ENCODE data around the gene SFMBT1.

Gene SFMBT1, protein sequence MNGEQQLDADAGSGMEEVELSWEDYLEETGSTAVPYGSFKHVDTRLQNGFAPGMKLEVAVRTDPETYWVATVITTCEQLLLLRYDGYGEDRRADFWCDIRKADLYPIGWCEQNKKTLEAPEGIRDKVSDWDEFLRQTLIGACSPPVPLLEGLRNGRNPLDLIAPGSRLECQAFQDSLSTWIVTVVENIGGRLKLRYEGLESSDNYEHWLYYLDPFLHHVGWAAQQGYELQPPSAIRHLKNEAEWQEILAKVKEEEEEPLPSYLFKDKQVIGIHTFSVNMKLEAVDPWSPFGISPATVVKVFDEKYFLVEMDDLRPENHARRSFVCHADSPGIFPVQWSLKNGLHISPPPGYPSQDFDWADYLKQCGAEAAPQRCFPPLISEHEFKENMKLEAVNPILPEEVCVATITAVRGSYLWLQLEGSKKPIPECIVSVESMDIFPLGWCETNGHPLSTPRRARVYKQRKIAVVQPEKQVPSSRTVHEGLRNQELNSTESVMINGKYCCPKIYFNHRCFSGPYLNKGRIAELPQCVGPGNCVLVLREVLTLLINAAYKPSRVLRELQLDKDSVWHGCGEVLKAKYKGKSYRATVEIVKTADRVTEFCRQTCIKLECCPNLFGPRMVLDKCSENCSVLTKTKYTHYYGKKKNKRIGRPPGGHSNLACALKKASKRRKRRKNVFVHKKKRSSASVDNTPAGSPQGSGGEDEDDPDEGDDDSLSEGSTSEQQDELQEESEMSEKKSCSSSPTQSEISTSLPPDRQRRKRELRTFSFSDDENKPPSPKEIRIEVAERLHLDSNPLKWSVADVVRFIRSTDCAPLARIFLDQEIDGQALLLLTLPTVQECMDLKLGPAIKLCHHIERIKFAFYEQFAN

DNA sequence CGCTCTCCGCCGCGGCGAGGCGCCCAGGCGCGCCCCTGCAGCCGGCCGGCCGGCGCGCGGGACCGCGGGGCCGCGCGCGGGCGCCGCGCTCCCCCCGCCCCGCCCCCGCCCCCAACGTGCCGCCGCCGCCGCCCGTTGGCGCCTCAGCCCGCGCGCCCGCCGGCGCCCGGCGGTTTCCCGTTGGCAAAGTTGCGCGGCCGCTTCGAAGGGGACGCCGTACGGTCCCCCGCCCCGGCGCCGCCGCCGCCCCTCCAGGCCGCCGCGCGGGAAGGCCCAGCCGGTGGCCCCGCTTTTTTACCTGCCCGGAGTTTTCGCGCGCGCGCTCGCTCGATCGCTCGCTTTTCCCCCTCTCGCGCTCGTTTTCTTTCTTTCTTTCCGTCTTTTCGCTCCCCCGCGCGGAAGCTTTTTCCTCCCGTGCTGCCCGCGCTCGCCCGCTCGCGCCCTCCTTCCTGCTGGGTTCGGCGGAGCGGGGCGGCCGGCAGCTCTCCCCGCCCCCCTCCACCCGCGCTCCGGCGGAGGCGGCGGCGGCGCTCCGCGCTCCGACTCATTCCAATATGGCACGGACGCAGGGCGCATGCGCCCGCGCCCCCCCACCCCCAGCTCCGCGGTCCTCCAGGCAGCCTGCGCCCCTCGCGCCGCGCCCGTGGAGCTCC is at the start of gene SFMBT1:
Gene SFMBT1, minus strand, starts transcription at position 556 of the 653 bp plus-strand sequence. CDS start 76,945 bp downstream, outside the sequence.
- no peaks in the 10 kb centered on the region for H3K9me3 Mint-ChIP-seq
- peaks cover 36% of the 10 kb centered on the region for H3K4me1 Mint-ChIP-seq
- H3K27ac Mint-ChIP-seq = peak within 1 kb of the TSS; percentile 95
- peak within 1 kb of the TSS; percentile 97 for H3K4me3 Mint-ChIP-seq
- no peaks in the 10 kb centered on the region for H3K36me3 Mint-ChIP-seq
- H3K27me3 Mint-ChIP-seq = no peaks in the 10 kb centered on the region
- peak; percentile 77 for ATAC-seq

GRCh38 chr3:53092942-53093341 is 47.1 kb upstream of the SFMBT1 start:
- no peak overlapping the region for H3K27ac Mint-ChIP-seq
- H3K4me3 Mint-ChIP-seq = no peak overlapping the region
- H3K36me3 Mint-ChIP-seq = peaks cover 32% of the 10 kb centered on the region
- no peaks in the 10 kb centered on the region for H3K4me1 Mint-ChIP-seq
- no peaks in the 10 kb centered on the region for H3K27me3 Mint-ChIP-seq
- ATAC-seq = no peak
- no peaks in the 10 kb centered on the region for H3K9me3 Mint-ChIP-seq

DNA sequence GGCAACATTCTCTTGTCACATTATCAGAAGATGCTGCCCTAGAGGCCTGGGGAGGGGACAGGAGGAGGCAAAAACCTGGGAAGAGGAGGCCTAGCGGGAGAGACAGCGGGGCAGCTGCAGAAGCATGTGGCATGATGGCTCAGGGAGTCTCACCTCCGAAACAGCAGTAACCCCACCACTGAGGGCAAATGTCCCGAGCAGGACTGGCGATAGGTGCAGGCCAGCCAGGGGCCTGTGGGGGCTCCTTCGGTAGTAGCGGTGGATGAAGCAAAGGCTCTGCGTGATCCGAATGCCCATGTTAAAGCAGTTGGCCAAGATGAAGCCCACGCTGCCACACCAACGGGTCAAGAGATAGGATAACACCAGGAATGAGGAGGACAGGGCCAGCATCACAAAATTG is 46.3 kb upstream of the SFMBT1 start:
- peaks cover 37% of the 10 kb centered on the region for H3K36me3 Mint-ChIP-seq
- no peaks in the 10 kb centered on the region for H3K27me3 Mint-ChIP-seq
- no peak overlapping the region for H3K4me3 Mint-ChIP-seq
- no peak for ATAC-seq
- no peaks in the 10 kb centered on the region for H3K4me1 Mint-ChIP-seq
- H3K9me3 Mint-ChIP-seq = no peaks in the 10 kb centered on the region
- H3K27ac Mint-ChIP-seq = peak overlapping the region; percentile 3

- Mint-ChIP-seq H3K27me3 (no peaks in the 10 kb centered on the region), H3K4me3 (no peak overlapping the region), H3K4me1 (no peaks in the 10 kb centered on the region), H3K9me3 (no peaks in the 10 kb centered on the region), H3K27ac (no peak overlapping the region), H3K36me3 (peaks cover 44% of the 10 kb centered on the region)
- ATAC-seq = no peak
Observed at GRCh38 chr3:53091011-53091410, 45.1 kb upstream of the SFMBT1 start.

GRCh38 chr3:53089511-53089910 is 43.6 kb upstream of the SFMBT1 start:
- Mint-ChIP-seq H3K4me1 (no peaks in the 10 kb centered on the region), H3K9me3 (no peaks in the 10 kb centered on the region), H3K27ac (no peak overlapping the region), H3K36me3 (peaks cover 35% of the 10 kb centered on the region), H3K4me3 (no peak overlapping the region), H3K27me3 (no peaks in the 10 kb centered on the region)
- ATAC-seq = no peak

- Mint-ChIP-seq H3K36me3 (peaks cover 27% of the 10 kb centered on the region), H3K4me1 (no peaks in the 10 kb centered on the region)
Observed at GRCh38 chr3:53085476-53085875, 39.6 kb upstream of the SFMBT1 start.

DNA sequence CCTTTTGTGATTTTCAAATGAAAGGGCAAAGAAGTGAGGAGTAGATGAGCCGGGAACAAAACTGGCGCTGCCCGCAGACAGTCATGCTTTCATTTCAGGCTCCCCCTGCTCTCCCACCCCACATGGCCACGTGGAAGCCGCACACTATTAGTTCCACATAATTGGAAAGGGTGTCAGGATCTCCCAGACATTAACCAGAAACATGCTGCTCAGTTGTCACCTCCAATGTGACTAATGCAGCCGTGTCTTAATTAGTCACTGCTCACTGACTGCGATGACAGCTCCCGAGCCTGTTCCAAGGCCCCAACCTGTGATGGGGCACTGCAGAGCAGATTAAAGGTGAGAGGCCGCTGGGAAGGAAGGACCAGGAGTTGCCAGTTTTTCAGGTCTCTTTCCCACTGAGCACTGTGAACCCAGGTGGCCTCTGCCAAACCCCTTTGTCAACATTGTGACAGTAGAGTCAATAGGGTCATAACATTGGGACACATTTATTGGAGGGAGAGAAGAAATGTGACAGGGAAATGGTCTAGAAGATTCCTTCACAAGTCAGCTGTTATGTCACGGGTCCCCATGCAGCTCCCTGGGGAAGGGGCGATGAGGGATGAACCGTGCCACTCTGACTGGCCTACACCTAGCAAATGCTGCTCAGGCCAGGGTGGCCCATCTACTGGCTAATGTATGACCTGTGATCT is 38.6 kb upstream of the SFMBT1 start:
- Mint-ChIP-seq H3K27me3 (no peaks in the 10 kb centered on the region), H3K27ac (no peak overlapping the region), H3K9me3 (no peaks in the 10 kb centered on the region), H3K36me3 (peaks cover 22% of the 10 kb centered on the region), H3K4me3 (no peak overlapping the region), H3K4me1 (no peaks in the 10 kb centered on the region)
- no peak for ATAC-seq

More at GRCh38 chr3:53085476-53085875, 39.6 kb upstream of the SFMBT1 start:
- Mint-ChIP-seq H3K9me3 (no peaks in the 10 kb centered on the region), H3K27me3 (no peaks in the 10 kb centered on the region), H3K4me3 (no peak overlapping the region), H3K27ac (no peak overlapping the region)
- no peak for ATAC-seq

- Mint-ChIP-seq H3K27ac (no peak overlapping the region), H3K27me3 (no peaks in the 10 kb centered on the region), H3K36me3 (peaks cover 20% of the 10 kb centered on the region), H3K9me3 (no peaks in the 10 kb centered on the region), H3K4me3 (no peak overlapping the region), H3K4me1 (no peaks in the 10 kb centered on the region)
- ATAC-seq = no peak
Observed at GRCh38 chr3:53083949-53084309, 38.1 kb upstream of the SFMBT1 start.

GRCh38 chr3:53083521-53083920 is 37.6 kb upstream of the SFMBT1 start:
- Mint-ChIP-seq H3K4me3 (no peak overlapping the region), H3K36me3 (peaks cover 19% of the 10 kb centered on the region), H3K4me1 (no peaks in the 10 kb centered on the region), H3K27me3 (no peaks in the 10 kb centered on the region), H3K27ac (no peak overlapping the region), H3K9me3 (no peaks in the 10 kb centered on the region)
- no peak for ATAC-seq

- no peak overlapping the region for H3K4me3 Mint-ChIP-seq
- H3K27ac Mint-ChIP-seq = no peak overlapping the region
- H3K27me3 Mint-ChIP-seq = no peaks in the 10 kb centered on the region
- no peaks in the 10 kb centered on the region for H3K4me1 Mint-ChIP-seq
- H3K9me3 Mint-ChIP-seq = no peaks in the 10 kb centered on the region
- H3K36me3 Mint-ChIP-seq = peaks cover 11% of the 10 kb centered on the region
- ATAC-seq = no peak
Observed at GRCh38 chr3:53082736-53083135, 36.9 kb upstream of the SFMBT1 start.

DNA sequence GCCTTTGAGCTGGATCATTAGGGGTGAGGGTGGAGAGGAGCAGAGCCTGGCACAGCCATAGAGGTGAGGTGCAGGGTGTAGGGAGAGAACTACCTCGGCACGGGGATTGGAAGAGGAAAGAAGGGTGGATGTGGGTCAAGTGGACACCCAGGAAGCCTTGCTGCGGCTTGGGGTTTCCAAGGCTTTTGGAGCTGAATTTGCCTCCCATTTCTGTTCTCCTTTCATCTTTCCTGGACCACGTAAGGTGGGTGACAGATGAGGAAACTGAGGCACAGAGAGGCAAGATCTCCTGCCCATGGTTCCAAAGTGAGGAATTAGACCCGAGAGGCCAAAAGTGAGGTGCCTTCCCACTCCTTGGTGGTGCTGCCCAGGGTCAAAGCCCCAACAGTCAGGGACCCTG is 35.4 kb upstream of the SFMBT1 start:
- no peaks in the 10 kb centered on the region for H3K9me3 Mint-ChIP-seq
- no peaks in the 10 kb centered on the region for H3K4me1 Mint-ChIP-seq
- H3K36me3 Mint-ChIP-seq = peaks cover 4% of the 10 kb centered on the region
- no peaks in the 10 kb centered on the region for H3K27me3 Mint-ChIP-seq
- ATAC-seq = no peak
- H3K4me3 Mint-ChIP-seq = no peak overlapping the region
- no peak overlapping the region for H3K27ac Mint-ChIP-seq

GRCh38 chr3:53080612-53081205 is 34.8 kb upstream of the SFMBT1 start:
- Mint-ChIP-seq H3K9me3 (no peaks in the 10 kb centered on the region), H3K4me1 (no peaks in the 10 kb centered on the region), H3K27me3 (no peaks in the 10 kb centered on the region), H3K27ac (no peak overlapping the region), H3K4me3 (no peak overlapping the region), H3K36me3 (peaks cover 5% of the 10 kb centered on the region)
- ATAC-seq = peak; percentile 44

DNA sequence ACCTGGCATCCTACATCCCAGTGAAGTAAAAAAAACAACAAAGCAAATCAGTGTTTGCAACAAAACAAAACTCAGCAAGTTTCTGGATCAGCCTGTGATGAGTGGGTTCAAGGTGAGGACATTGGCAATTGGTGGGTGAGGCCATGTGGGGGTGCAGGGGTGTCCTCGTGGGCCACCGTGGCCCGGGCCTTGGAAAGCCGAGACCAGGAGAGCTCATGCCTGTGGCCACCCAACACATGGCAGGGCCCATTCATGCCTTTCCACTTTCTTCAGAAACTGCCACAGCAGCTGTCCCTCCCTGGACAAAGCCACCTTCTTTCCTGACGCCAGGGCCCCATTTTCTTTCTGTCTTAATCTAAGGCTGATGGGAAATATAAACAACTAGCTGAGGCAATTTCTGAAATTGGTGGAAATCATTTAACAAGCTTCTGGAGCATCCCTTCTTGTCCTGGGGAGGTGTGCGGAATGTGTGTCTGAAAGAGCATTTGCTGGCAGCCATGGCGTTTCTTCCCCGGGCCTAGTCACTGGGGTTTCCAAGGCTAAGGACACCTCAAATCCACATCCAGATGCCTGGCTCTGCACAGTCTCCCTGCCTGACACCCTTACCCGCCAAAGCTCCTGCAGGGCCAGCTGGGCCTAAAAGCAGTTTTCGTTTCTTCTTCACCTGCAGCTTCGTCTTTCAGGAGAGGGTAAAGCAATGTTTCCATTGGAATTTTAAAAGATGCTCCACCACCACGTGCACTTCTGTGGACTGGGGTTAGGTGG is 34.1 kb upstream of the SFMBT1 start:
- Mint-ChIP-seq H3K36me3 (peaks cover 5% of the 10 kb centered on the region), H3K9me3 (no peaks in the 10 kb centered on the region), H3K4me3 (no peak overlapping the region), H3K4me1 (no peaks in the 10 kb centered on the region), H3K27me3 (no peaks in the 10 kb centered on the region), H3K27ac (no peak overlapping the region)
- no peak for ATAC-seq

GRCh38 chr3:53079147-53079546 is 33.3 kb upstream of the SFMBT1 start:
- no peaks in the 10 kb centered on the region for H3K4me1 Mint-ChIP-seq
- H3K27me3 Mint-ChIP-seq = no peaks in the 10 kb centered on the region
- H3K9me3 Mint-ChIP-seq = no peaks in the 10 kb centered on the region
- no peak overlapping the region for H3K27ac Mint-ChIP-seq
- no peak for ATAC-seq
- no peak overlapping the region for H3K4me3 Mint-ChIP-seq
- H3K36me3 Mint-ChIP-seq = peaks cover 5% of the 10 kb centered on the region

Measured in stimulated activated memory B cell treated with anti-CD40 and anti-IgM and Interleukin-4, amounts not matched to agents 10 μg/mL and 1 μg/mL and 100 μg/mL, for 72 hours (primary cell).